ENCODE results near the gene CIZ1.

CIZ1 gene

GRCh38 chr9:128204858-128205257, 13.5 kb upstream of the CIZ1 start:
- H3K4me3 ChIP-seq (ENCODE audit: low read depth, low read length) = no peak overlapping the region
- no peak for DNase-seq (ENCODE audit: low read depth)
- no peak for TF ChIP-seq CTCF (IDR thresholded peaks at IDR 0.05; ENCODE audit: low read depth, low read length, missing control alignments)

- no peak for TF ChIP-seq CTCF (IDR thresholded peaks at IDR 0.05; ENCODE audit: low read depth, low read length, missing control alignments)
- peak overlapping the region; percentile 14; the same call in 1 of the 2 replicates for H3K4me3 ChIP-seq (ENCODE audit: low read depth, low read length)
- no peak for DNase-seq (ENCODE audit: low read depth)
Observed at GRCh38 chr9:128203707-128204551, 12.6 kb upstream of the CIZ1 start.

GRCh38 chr9:128203024-128203706, 11.8 kb upstream of the CIZ1 start, which contains the start of gene DNM1:
Gene DNM1 (plus strand): TSS chr9:128203379. CDS start chr9:128203471, 92 bp downstream.
- TF ChIP-seq CTCF (IDR thresholded peaks at IDR 0.05; ENCODE audit: low read depth, low read length, missing control alignments) = peak; percentile 84
- no peak for DNase-seq (ENCODE audit: low read depth)
- H3K4me3 ChIP-seq (ENCODE audit: low read depth, low read length) = peak within 1 kb of the TSS; percentile 14; the same call in 1 of the 2 replicates

GRCh38 chr9:128202648-128203023, 11.3 kb upstream of the CIZ1 start:
- H3K4me3 ChIP-seq (ENCODE audit: low read depth, low read length) = no peak overlapping the region
- DNase-seq (ENCODE audit: low read depth) = no peak
- TF ChIP-seq CTCF (IDR thresholded peaks at IDR 0.05; ENCODE audit: low read depth, low read length, missing control alignments) = no peak

GRCh38 chr9:128201441-128202369, 10.3 kb upstream of the CIZ1 start:
- H3K4me3 ChIP-seq (ENCODE audit: low read depth, low read length) = no peak overlapping the region
- DNase-seq (ENCODE audit: low read depth) = no peak
- no peak for TF ChIP-seq CTCF (IDR thresholded peaks at IDR 0.05; ENCODE audit: low read depth, low read length, missing control alignments)

- TF ChIP-seq CTCF (IDR thresholded peaks at IDR 0.05; ENCODE audit: low read depth, low read length, missing control alignments) = no peak
- no peak overlapping the region for H3K4me3 ChIP-seq (ENCODE audit: low read depth, low read length)
- DNase-seq (ENCODE audit: low read depth) = no peak
Observed at GRCh38 chr9:128193469-128194096, 2.2 kb upstream of the CIZ1 start.
